RWPE2 (cell line): Measurements from ENCODE around the gene ZNF276.

Experiments used
- ATAC-seq: fragments of 200-7000 bp; cut with Tn5 transposase; 3 replicates; pipeline ENCODE4 v1.9.1; 2021; ENCODE audit warnings: low read depth
- DNase-seq: peaks from one replicate; pipeline ENCODE4 v3.0.0-alpha.2; 2020; ENCODE audit warnings: low spot score
- H3K27ac ChIP-seq: fragments of 450-650 bp; 2 replicates; pipeline ENCODE4 v1.5.1; 2017; ENCODE audit warnings: mild to moderate bottlenecking; ENCODE audit not compliant: poor library complexity, severe bottlenecking
- H3K27me3 ChIP-seq: fragments of 250-450 bp; sonication (Bioruptor Pico); 2 replicates; pipeline ENCODE4 v1.5.1; 2021; ENCODE audit warnings: mild to moderate bottlenecking, moderate library complexity; ENCODE audit not compliant: insufficient read depth, poor library complexity, severe bottlenecking
- H3K36me3 ChIP-seq: fragments of 250-450 bp; sonication (Bioruptor Pico); 2 replicates; pipeline ENCODE4 v1.5.1; 2020; ENCODE audit warnings: low read depth, mild to moderate bottlenecking, moderate library complexity
- H3K4me1 ChIP-seq: fragments of 250-450 bp; sonication (Bioruptor Pico); 2 replicates; pipeline ENCODE4 v1.5.1; 2021; ENCODE audit warnings: mild to moderate bottlenecking, moderate library complexity; ENCODE audit not compliant: insufficient read depth, poor library complexity, severe bottlenecking
- H3K4me3 ChIP-seq: fragments of 250-450 bp; sonication (Bioruptor Pico); 2 replicates; pipeline ENCODE4 v1.5.1; 2021; ENCODE audit warnings: mild to moderate bottlenecking, moderate library complexity; ENCODE audit not compliant: severe bottlenecking
- H3K9me3 ChIP-seq: fragments of 250-450 bp; sonication (Bioruptor Pico); 2 replicates; pipeline ENCODE4 v1.5.1; 2021; ENCODE audit warnings: mild to moderate bottlenecking, moderate library complexity; ENCODE audit not compliant: severe bottlenecking
- CTCF ChIP-seq: fragments of 450-650 bp; IDR thresholded peaks from one replicate; pipeline ENCODE4 v1.5.1; 2017; ENCODE audit warnings: mild to moderate bottlenecking, moderate library complexity; ENCODE audit not compliant: poor library complexity, severe bottlenecking

Gene ZNF276

DNA sequence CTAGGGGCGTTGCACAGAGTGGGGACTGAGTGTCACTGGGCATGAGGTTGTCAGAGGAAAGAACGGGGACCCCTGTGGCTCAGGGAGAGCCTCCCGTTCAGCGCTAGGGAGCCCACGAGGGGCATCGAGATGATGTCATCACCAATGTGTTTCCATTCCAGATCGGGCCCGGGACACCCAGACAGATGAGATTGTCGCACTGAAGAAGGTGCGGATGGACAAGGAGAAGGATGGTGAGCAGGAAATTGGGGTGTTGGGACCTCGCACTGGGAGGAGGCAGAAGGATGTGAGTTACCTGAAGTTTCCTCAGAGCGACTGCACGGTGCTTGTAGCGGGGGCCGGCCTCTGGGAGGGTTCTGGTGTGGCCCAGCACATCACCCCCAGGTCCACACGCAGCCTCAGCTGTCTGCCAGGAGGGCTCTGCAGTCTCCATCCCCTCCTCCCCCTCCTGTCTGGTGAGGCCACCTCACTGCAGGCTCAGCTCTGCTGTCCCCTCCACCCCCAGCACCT, 30.9 kb upstream of the ZNF276 start:
- Histone ChIP-seq H3K4me1 (no peaks in the 10 kb centered on the region), H3K27ac (no peak overlapping the region), H3K4me3 (no peak overlapping the region), H3K9me3 (no peaks in the 10 kb centered on the region), H3K36me3 (peaks cover 68% of the 10 kb centered on the region), H3K27me3 (no peaks in the 10 kb centered on the region)
- no peak for DNase-seq
- no peak for ATAC-seq
- TF ChIP-seq CTCF = no peak

DNA sequence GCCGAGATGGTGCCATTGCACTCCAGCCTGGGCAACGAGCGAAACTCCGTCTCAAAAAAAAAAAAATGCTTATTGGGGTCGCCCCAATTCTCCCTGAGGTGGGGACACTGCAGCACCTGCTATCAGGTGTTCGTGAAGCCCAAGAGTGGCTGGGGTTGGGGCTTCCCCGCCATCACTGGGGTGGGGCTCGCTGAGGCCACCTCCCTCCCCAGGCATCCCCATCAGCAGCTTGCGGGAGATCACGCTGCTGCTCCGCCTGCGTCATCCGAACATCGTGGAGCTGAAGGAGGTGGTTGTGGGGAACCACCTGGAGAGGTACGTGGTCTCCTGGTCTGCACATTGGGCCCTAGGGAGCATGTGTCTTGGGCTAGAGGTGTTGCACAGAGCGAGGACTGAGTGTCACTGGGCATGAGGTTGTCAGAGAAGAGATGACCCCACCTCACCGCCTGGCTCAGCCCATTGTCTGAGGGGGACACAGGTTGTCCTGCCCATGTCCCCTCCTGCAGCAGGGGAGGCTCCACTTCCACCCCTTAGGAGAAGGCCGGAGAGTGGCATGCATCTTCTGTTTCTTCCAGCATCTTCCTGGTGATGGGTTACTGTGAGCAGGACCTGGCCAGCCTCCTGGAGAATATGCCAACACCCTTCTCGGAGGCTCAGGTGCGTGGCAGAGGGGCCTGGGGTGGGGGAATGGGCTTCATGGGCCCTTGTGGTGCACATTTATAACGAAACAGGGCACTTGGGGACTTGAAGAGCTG, 29.9 kb upstream of the ZNF276 start:
- no peak for TF ChIP-seq CTCF
- no peak overlapping the region for H3K27ac ChIP-seq
- no peak overlapping the region for H3K4me3 ChIP-seq
- H3K36me3 ChIP-seq = peaks cover 71% of the 10 kb centered on the region
- H3K4me1 ChIP-seq = no peaks in the 10 kb centered on the region
- no peak for ATAC-seq
- DNase-seq = no peak
- no peaks in the 10 kb centered on the region for H3K9me3 ChIP-seq
- no peaks in the 10 kb centered on the region for H3K27me3 ChIP-seq

GRCh38 chr16:89691986-89692569, 29.3 kb upstream of the ZNF276 start:
- H3K27me3 ChIP-seq = no peaks in the 10 kb centered on the region
- H3K9me3 ChIP-seq = no peaks in the 10 kb centered on the region
- no peaks in the 10 kb centered on the region for H3K4me1 ChIP-seq
- no peak overlapping the region for H3K27ac ChIP-seq
- TF ChIP-seq CTCF = no peak
- peaks cover 71% of the 10 kb centered on the region for H3K36me3 ChIP-seq
- DNase-seq (no peak), ATAC-seq (no peak)
- H3K4me3 ChIP-seq = no peak overlapping the region

DNA sequence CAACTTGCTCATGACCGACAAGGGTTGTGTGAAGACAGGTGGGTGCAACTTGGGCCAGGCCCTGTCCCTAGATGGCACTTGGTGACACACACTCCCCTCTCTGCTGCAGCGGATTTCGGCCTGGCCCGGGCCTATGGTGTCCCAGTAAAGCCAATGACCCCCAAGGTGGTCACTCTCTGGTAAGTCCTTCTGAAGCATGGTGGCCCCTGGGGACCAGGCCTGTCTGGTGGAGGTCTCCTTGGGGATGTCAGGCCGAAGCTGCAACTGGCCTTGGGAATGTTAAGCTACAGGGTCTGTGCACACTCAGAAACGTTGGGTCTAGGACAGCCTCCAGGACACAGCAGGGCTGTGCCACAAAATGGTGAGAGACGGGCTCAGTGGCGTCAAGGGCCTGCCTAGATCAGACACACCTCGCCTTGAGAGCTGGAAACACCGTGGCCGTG, 28.0 kb upstream of the ZNF276 start:
- H3K36me3 ChIP-seq = peaks cover 68% of the 10 kb centered on the region
- TF ChIP-seq CTCF = no peak

More for the DNA sequence above, 28.0 kb upstream of the ZNF276 start:
- ATAC-seq = no peak
- no peaks in the 10 kb centered on the region for H3K4me1 ChIP-seq
- DNase-seq = no peak
- no peak overlapping the region for H3K4me3 ChIP-seq
- no peak overlapping the region for H3K27ac ChIP-seq
- no peaks in the 10 kb centered on the region for H3K27me3 ChIP-seq
- H3K9me3 ChIP-seq = no peaks in the 10 kb centered on the region
